GM21423 (cell line): ENCODE results near the gene SCN5A.

Experiments used
- ATAC-seq: cut with Tn5 transposase; IDR thresholded peaks from one replicate; pipeline ENCODE4 v1.9.1; 2021; ENCODE audit warnings: mild to moderate bottlenecking, moderate library complexity; ENCODE audit not compliant: unreplicated experiment

The SCN5A gene

GRCh38 chr3:38545983-38546382, 103.5 kb downstream of the SCN5A start:
- ATAC-seq: no peak

- no peak for ATAC-seq
These were observed 103.9 kb downstream of the SCN5A start for GRCh38 chr3:38545550-38545949.

- ATAC-seq: no peak
These were observed 104.6 kb downstream of the SCN5A start for GRCh38 chr3:38544926-38545325.

GRCh38 chr3:38543586-38543985, 105.9 kb downstream of the SCN5A start:
- ATAC-seq: no peak

GRCh38 chr3:38542401-38543298, 106.8 kb downstream of the SCN5A start:
- no peak for ATAC-seq

- no peak for ATAC-seq
These were observed 107.7 kb downstream of the SCN5A start for GRCh38 chr3:38541806-38542205.

GRCh38 chr3:38538773-38539353, 110.6 kb downstream of the SCN5A start:
- ATAC-seq: no peak

- ATAC-seq: no peak
These were observed 112.8 kb downstream of the SCN5A start for GRCh38 chr3:38536671-38537070.

GRCh38 chr3:38534604-38535003, 114.9 kb downstream of the SCN5A start:
- no peak for ATAC-seq

- no peak for ATAC-seq
These were observed 115.3 kb downstream of the SCN5A start for GRCh38 chr3:38534180-38534579.

GRCh38 chr3:38533285-38533976, 116.1 kb downstream of the SCN5A start:
- ATAC-seq: no peak

- no peak for ATAC-seq
These were observed 117.0 kb downstream of the SCN5A start for GRCh38 chr3:38532529-38532928.

- no peak for ATAC-seq
These were observed 121.0 kb downstream of the SCN5A start for GRCh38 chr3:38528457-38528856.

- ATAC-seq: no peak
These were observed 122.7 kb downstream of the SCN5A start for GRCh38 chr3:38526792-38527191.

GRCh38 chr3:38524141-38524739, 125.2 kb downstream of the SCN5A start:
- no peak for ATAC-seq

GRCh38 chr3:38522002-38522401, 127.5 kb downstream of the SCN5A start:
- no peak for ATAC-seq

GRCh38 chr3:38521391-38521987, 128.0 kb downstream of the SCN5A start:
- no peak for ATAC-seq

GRCh38 chr3:38519651-38520050, 129.8 kb downstream of the SCN5A start:
- ATAC-seq: no peak

- ATAC-seq: no peak
These were observed 130.5 kb downstream of the SCN5A start for GRCh38 chr3:38519000-38519399.

- ATAC-seq: no peak
These were observed 132.8 kb downstream of the SCN5A start for GRCh38 chr3:38516669-38517068.

- no peak for ATAC-seq
These were observed 134.1 kb downstream of the SCN5A start for GRCh38 chr3:38515367-38515766.
